ENCODE results near the gene R3HCC1L. TPM values are rescaled to one million over a fixed set of nuclear protein-coding genes. Genes with fewer than 3 reads are reported as not detected.
A peak's percentile ranks its signal among the peaks of the same experiment; 100 is the strongest.

R3HCC1L gene
- total RNA-seq = 18.4 and 20.4 TPM in 2 replicates
- long read RNA-seq, transcript R3HCC1L-201 (10 exons, 3,379 nt) = major isoform, 11 of 63 reads
- long read RNA-seq, partial matches to known transcripts = 8 of 63 reads
- long read RNA-seq, other reads (novel, unspliced or antisense) = 42 of 63 reads

- Mint-ChIP-seq H3K4me1 (peaks cover 18% of the 10 kb centered on the region), H3K27ac (ENCODE audit: unreplicated experiment) (peak within 1 kb of the TSS; percentile 92), H3K36me3 (ENCODE audit: low read depth) (peaks cover 5% of the 10 kb centered on the region), H3K4me3 (peak within 1 kb of the TSS; percentile 95), H3K27me3 (ENCODE audit: low read depth) (peaks cover 3% of the 10 kb centered on the region), H3K9me3 (peaks cover 3% of the 10 kb centered on the region)
- DNase-seq (ENCODE audit: low read depth, low spot score) = peak; percentile 91
- no peak for TF ChIP-seq CTCF (conservative IDR thresholded peaks at IDR 0.05)
These were observed at the start of gene R3HCC1L for GRCh38 chr10:98134431-98135221. Gene R3HCC1L (plus strand): TSS chr10:98134657. CDS start chr10:98208115, 73,458 bp downstream.

- no peak for TF ChIP-seq CTCF (conservative IDR thresholded peaks at IDR 0.05)
- peaks cover 61% of the 10 kb centered on the region for H3K27me3 Mint-ChIP-seq (ENCODE audit: low read depth)
- no peaks in the 10 kb centered on the region for H3K4me1 Mint-ChIP-seq
- no peak overlapping the region for H3K4me3 Mint-ChIP-seq
- H3K9me3 Mint-ChIP-seq = no peaks in the 10 kb centered on the region
- no peak overlapping the region for H3K27ac Mint-ChIP-seq (ENCODE audit: unreplicated experiment)
- H3K36me3 Mint-ChIP-seq (ENCODE audit: low read depth) = no peaks in the 10 kb centered on the region
- DNase-seq (ENCODE audit: low read depth, low spot score) = no peak
These were observed 49.2 kb upstream of the R3HCC1L start for GRCh38 chr10:98085238-98085637.

- Mint-ChIP-seq H3K27me3 (ENCODE audit: low read depth) (peaks cover 50% of the 10 kb centered on the region), H3K4me3 (no peak overlapping the region), H3K27ac (ENCODE audit: unreplicated experiment) (no peak overlapping the region), H3K36me3 (ENCODE audit: low read depth) (no peaks in the 10 kb centered on the region), H3K4me1 (no peaks in the 10 kb centered on the region), H3K9me3 (no peaks in the 10 kb centered on the region)
- no peak for DNase-seq (ENCODE audit: low read depth, low spot score)
- TF ChIP-seq CTCF (conservative IDR thresholded peaks at IDR 0.05) = no peak
These were observed 47.4 kb upstream of the R3HCC1L start for GRCh38 chr10:98086837-98087708.

GRCh38 chr10:98088186-98088971 is 46.1 kb upstream of the R3HCC1L start:
- Mint-ChIP-seq H3K9me3 (no peaks in the 10 kb centered on the region), H3K36me3 (ENCODE audit: low read depth) (no peaks in the 10 kb centered on the region), H3K27me3 (ENCODE audit: low read depth) (peaks cover 41% of the 10 kb centered on the region)

More at GRCh38 chr10:98088186-98088971, 46.1 kb upstream of the R3HCC1L start:
- DNase-seq (ENCODE audit: low read depth, low spot score) = no peak
- H3K27ac Mint-ChIP-seq (ENCODE audit: unreplicated experiment) = no peak overlapping the region
- TF ChIP-seq CTCF (conservative IDR thresholded peaks at IDR 0.05) = no peak
- no peaks in the 10 kb centered on the region for H3K4me1 Mint-ChIP-seq
- H3K4me3 Mint-ChIP-seq = no peak overlapping the region
